Activated CD4-positive, alpha-beta T cell treated with anti-CD3 and anti-CD28 coated beads for 24 hours (primary cell): ENCODE measurements around the gene SSB.
"Not testable (repeated sequence)": the region's sequence is repeated elsewhere in the genome, so short reads cannot be mapped to it uniquely, and the experiment has no call there.

ENCODE experiments used
- DNase-seq, 2 donors: peaks; one replicate each; pipeline ENCODE4 v3.0.0-alpha.2; 2020; ENCODE audit warnings: low read depth in 2 of 2

Gene SSB

DNA sequence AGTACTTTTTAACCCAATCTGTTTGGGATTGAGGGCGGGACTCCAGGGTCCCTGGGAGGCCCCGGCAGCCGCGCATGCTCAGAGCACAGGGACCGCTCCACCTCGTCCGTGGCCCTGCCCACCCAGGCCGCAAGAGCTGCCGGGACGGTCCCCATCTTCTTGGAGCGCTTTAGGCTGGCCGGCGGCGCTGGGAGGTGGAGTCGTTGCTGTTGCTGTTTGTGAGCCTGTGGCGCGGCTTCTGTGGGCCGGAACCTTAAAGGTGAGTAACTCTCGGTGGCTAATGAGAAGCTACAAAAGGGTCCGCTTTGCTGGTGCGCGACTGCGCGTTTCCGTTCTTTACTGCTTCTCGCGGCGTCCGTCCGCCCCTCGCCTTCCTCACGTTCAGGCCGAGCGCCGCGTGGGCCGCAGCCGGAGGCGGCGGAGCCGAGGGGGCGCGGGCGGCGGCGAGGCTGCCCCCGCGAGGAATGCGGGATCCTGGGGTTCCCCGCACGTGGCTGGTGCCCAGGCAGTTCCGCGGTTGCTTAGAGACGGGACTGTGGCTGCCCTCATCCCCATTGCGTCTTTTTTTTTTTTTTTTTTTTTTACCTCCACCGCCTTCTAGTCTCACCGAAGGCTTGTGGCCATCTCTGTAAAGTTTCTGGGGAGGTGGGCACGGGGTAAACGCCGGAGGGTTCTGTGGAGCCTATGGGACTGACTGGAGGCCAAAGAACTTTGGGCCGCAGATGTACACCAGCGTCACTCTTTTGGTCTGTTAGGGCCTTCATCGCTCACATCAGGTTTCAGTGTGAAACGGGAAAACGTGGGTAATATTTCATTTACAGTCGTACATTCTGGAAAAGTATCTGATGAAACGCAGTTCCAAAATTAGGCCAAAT lies at the start of gene SSB:
SSB (plus strand) TSS at position 154 of the 875 bp plus-strand sequence. CDS start 2,090 bp downstream, outside the sequence.
- DNase-seq = peak; percentile 94 to 95

DNA sequence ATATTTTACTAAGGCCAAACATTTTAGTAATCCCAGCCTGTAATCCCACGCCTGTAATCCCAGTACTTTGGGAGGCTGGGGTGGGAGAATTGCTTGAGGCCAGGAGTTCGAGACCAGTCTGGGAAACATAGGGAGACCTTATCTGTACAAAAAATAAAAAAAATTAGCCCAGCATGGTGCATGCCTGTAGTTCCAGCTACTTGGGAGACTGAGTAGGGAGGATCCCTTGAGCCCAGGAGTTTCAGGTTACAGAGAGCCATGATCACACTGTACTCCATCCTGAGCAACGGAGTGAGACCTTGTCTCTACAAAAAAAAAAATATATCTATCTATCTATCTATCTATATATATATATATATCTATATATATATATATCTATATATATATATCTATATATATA lies 45.9 kb upstream of the SSB start:
- DNase-seq = no peak

DNA sequence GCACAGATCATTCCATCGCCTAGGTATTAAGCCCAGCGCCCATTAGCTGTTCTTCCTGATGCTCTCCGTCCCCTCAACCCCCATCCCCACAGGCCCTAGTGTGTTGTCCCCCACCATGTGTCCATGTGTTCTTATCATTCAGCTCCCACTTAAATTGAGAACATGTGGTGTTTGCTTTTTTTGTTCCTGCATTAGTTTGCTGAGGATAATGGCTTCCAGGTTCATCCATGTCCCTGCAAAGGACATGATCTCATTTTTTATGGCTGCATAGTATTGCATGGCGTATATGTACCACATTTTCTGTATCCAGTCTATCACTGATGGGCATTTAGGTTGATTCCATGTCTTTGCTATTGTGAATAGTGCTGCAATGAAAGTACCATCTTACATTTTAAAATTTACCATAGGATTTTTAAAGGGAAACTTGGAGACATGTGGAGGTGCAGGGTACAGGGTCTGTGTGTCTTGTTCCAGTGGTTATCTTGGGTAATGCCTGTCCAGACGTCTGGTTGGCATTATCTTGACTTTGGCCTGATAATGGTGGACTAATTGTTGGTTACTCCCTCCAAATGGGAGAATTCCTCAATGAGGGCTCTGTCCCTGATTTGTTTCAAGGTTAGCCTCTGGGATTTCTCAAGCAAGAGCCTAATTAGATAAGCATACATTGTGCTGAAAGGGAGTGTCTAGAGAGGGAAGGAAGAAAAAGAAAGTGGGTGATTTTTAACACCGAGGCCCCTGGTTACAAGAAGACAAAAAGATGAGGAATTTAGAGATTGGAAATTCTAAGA lies 43.4 kb upstream of the SSB start:
- no peak for DNase-seq

DNA sequence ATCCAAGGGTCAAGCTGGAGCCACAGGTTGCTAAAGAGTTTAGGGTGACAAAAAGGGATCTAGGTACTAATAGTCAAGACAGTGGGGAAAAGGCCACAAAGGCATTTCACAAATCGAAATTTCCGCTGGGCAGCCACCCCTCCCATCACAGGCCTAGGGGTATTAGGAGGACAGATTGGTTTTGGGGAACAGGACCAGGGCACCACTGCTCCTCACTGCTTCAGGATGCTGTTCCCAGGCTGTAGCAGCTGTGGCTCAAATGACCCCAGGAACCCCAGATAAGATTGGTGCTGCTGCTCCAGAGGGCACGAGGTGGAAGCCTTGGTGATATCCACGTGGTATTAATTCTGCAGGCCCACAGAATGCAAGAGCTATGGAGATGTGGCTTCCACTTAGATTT lies 42.3 kb upstream of the SSB start:
- DNase-seq = no peak

DNA sequence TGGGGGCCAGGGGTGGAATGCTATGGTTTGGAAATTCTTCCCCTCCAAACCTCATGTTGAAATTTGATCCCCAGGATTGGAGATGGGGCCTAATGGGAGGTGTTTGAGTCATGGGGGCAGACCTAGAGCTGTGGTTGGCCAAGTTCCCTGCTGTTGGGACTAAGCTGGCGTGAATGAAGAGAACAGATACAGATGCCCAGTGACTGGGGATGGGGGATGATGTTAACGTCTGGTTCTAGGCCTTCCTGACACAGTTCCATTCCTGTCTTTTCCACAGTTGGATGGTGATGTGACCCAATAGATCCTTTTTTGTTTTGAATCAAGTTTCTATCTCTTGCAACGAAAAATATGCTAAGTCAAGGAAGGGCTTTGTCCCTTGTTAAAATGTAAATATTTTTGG lies 41.3 kb upstream of the SSB start:
- DNase-seq = no peak

DNA sequence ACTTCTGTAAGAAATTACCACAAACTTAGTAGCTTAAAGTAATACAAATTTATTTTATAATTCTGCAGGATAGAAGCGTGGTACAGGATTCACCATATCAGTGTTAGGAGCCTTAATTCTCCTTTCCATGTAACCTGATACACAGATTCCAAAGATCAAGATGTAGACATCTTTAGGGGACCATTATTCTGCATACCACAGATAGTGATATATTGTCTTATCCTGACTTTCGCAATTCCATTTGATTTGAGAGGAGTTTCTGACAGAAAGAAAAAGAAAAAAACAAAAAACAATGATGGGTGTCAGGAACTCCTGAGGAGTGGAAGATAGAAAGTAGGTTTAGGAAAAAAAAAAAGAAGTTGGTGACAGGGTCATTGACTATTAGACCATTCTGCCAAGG lies 40.9 kb upstream of the SSB start:
- DNase-seq = no peak

DNA sequence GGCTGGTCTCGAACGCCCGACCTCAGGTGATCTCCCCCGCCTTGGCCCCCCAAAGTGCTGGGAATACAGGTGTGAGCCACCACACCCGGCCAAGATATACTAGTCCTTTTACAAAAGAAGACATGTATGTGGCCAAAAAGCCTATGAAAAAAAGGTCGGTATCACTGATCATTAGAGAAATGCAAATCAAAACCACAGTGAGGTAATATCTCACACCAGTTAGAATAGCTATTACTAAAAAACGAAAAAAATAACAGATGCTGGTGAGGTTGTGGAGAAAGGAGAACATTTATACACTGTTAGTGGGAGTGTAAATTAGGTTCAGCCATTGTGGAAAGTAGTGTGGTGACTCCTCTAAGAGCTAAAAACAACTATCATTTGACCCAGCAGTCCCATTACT lies 38.7 kb upstream of the SSB start:
- no peak for DNase-seq

DNA sequence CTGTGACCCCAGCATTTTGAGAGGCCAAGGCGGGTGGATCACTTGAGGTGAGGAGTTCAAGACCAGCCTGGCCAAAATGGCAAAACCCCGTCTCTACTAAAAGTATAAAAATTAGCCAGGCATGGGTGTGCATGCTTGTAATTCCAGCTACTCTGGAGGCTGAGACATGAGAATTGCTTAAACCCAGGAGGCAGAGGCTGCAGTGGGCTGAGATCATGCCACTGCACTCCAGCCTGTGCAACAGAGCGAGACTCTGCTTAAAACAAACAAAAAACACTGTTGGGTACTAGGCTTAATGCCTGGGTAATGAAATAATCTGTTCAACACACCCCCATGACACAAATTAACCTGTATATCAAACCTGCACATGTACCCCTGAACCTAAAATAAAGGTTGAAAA lies 37.9 kb upstream of the SSB start:
- DNase-seq = not testable (repeated sequence)

DNA sequence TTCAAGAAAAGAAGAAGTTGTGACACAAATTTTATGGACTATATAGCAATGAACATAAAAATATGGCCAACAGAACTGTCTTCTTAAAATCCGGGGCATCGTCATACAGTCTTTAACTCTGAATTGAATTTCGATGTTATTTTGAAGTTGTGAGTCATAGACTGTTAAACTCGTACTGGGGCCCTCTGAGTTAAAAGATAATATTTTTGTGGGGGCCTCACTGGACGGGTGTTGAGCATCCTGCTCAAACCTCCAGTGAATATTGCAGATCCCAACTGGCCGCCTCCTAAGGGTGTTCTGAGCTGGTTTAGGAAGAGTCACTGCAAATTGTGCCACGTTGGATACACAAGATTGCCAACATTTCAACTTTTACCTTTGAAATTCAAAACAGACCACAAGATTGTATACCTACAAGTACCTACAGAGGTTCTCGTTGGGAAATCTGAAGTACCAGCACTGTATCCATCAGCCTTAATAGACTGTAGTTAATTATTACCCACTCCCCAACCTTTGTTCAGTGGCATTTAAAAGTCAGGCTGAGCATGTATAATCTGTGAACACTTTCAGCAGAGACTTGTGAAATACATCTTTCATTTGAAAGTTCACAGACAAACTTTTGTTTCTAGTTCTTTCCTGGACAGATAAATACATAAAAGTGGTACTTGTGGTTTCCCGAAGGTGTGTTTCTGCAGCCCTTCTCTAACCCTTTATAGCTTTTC lies 37.3 kb upstream of the SSB start:
- DNase-seq = no peak

DNA sequence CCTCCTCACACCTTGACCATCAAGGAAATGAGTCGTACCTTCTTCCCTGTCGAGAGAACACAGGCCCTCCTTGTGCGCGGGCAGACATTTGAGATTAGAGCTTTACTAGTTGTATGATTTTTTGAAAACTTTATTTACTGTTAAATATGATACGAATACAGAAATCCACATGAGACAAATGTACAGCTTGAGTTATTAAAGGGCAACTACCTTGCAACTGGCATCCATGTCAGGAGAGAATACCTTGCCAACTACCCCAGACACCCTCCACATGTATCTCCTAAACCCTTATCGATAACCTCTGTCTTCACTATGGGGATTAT lies 36.7 kb upstream of the SSB start:
- no peak for DNase-seq

DNA sequence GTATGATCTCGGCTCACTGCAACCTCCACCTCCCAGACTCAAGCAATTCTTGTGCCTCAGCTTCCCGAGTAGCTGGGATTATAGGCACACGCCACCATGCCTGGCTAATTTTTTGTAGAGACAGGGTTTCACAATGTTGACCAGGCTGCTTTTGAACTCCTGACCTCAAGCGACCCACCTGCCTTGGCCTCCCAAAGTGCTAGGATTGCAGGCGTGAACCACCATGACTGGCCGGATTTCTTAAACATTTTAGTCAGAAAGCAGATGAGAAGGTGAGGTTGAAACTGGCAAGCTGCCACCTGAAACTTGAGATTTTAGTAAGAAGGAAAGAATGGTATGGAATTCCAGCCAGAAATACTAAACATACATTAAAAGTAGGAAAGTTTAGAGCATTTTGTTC lies 33.1 kb upstream of the SSB start:
- no peak for DNase-seq

DNA sequence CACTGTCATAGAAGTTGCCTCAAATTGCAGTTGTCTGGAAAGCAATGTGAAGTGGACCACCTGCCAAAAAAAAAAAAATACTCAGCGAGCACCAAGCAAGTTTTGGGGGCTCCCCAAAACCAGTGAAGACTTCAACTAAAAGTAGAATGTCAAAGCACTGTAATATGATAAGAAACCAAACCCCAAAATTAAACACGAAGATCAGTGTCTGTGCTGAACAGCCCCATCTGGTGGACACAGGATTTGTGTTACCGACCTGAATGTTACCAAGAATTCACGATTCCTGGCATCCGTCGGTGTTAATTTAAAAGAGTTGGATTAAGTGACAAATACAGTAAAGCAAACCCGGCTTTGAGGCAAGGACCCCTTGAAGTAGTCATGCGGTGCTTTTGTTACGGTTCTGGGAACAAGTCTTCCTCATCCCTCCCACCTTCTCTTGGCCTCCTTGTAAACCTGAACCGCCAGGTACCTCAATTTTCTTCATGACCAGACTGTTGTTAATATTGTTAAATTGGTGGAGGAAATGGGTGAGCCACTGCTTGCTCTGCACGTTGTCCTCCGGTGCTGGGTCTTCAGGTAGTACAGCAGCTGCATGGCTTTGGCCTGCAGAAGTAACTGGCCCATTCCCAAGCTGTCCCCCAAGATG lies 31.3 kb upstream of the SSB start:
- peak; percentile 23 to 37 for DNase-seq

DNA sequence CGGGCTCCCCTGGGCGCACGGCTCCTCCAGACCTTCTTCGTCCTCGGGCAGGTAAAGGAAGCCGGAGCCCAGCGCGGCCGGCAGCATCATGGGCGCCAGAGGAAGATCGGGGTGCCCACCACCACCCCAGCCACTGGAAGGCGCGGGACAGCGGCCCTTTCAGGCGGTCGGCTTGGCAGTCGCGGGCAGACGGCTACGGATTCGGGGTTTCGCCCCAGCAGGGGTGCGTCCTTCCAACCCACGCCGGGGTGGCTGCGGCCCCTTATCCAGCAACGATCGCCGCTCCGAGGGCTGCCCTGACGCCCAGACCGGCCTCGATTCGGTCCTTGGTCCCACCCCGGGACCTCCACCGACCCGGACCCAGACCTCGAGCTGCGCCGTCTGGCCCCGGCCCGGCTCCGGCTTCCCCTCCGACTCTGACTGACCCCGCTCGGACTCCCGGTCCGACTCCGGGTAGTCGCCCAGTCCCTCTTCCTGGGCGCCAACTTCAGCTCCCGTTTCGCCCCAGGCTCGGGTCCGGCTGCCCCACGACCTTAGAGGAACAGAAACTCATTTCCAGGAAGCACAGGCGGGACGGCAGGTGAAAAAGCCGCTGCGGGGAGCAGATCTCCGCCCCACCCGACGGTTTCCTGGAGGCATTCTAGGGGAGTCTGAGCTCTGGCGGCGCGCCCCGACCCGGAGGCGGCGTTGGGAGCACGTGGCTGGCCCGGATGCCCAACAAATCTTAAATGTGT lies 30.2 kb upstream of the SSB start:
- DNase-seq = peak; percentile 10 to 13

DNA sequence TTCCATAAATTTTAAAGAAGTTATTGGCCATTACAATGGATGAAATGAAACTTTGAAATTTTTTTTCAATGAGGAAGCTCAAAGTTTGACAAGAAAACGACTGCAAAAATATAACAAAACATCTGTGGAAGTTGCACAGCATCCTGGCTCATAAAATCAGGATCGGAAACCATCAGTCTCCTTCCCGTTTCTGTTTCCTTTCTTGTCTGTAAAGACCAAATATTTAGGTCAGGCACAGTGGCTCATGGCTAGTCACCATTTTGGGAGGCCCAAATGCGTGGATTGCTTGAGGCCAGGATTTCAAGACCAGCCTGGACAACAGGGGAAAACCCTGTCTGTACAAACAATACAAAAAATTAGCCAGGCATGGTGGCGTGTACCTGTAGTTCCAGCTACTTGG lies 27.6 kb upstream of the SSB start:
- no peak for DNase-seq

DNA sequence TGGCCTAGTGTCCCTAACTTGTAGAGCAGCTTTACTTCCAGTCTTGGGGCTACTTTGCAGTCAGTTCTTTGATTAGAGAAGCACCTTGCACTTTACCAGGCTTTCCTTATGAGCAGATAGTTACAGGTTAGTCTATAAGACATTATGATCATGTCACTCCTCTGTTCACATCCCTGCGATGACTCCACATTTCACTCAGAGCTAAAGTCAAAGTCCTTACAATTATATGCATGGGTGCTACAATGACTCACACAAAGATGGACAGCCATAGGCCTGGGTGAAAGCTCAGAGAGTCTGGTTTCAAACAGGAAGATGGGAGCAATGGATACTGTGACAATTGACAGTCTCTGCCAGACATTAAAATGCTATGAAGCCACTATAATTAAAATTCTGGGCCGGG lies 27.1 kb upstream of the SSB start:
- no peak for DNase-seq

DNA sequence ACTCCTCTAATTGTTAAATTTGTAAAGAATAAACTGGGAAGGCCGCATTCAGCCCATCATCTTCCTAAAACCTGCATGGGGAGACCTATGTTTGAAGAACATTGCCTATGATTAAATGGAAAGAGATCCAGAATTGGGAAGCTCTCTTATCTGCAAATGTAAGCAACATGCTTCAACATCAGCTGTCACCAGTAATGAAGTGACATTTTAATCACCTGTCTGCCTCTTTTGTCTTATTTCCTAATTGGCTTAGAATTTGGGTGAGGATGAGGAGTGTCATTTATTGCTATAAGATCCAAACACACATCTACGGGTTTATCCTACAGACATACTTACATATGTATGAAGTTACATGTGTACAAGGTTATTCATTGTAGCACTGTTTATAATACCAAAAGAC lies 26.0 kb upstream of the SSB start:
- no peak for DNase-seq

DNA sequence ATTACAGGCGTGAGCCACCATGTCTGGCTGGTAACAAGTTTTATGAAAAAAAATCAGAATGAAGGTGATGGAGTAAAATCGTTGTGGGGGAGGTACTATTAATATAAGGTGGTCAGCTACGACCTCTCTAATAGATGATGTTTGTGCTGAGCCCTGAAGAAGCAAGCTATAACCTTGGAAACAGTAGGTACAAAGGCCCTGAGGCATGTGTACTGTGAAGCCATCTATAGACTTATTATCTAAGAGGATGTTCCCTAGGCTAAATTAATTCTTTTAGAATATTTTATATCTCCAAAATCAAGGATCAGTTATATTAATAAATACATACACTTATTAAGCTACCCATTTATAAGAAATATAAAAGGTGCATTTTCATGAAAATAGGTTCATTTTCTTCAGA lies 23.3 kb upstream of the SSB start:
- no peak for DNase-seq

DNA sequence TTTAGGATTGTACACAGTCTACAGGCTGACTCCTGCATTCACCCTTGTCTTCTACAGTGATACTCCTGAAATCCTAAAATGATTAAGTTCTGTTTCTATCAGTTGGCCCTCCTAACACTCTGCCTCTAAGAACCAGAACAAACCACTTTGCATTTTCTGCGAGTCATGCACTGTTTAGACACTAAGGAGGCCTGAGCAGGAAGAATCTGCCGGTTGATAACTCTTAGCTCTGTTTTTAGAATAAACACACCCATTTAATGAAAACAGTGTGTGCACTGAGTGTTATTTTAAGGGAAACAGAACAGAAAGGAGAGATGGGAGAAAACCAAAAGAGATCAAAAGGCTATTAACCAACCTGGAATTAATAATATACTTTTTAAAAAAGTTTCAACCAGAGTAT lies 22.9 kb upstream of the SSB start:
- DNase-seq = no peak

DNA sequence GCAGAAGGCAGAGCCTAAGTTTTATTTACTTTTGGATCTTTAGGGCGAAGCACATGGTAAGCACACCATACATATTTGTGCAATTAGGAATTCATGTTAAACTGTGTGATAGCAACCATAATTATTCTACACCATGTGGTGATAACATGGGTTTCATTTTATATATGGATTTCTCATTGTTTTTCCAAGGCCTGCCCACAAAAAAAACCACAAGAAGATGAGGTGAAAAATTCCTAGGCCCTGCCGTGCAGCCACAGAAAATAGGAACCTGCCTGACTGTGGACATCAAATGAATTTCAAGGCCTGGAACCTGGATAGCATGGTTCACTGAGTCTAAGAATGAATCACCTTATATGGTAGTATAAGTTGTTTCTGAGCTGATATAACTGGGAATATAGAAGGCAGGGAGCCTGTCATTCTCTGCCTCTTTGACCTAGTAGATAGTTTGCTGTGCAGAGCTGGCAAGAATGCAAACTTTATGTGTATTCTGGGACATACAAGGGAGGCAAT lies 22.4 kb upstream of the SSB start:
- DNase-seq = no peak

DNA sequence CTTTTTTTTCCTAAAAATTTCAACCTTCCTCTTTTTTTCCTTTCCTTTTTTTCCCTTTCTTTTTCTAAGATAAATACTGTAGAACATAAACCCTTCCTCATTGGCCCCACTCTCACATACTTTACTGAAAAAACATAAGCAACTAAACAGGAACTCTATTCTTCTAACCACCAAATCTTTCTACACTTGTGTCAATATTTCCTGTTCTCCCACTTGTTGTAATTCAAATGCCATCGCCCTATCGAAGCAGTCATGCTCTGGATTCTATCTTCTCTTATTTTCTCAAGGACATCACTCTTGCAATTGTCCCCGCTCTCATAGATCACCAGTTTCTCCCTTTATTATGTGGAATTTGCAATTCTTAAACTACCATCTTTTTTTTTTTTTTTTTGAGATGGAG lies 20.2 kb upstream of the SSB start:
- no peak for DNase-seq
